BJ (cell line): Measurements from ENCODE around the gene EWSR1. TPM values are rescaled to one million over a fixed set of nuclear protein-coding genes. Genes with fewer than 3 reads are reported as not detected.
"Not testable (repeated sequence)": the region's sequence is repeated elsewhere in the genome, so short reads cannot be mapped to it uniquely, and the experiment has no call there.

Experiments used
- CTCF ChIA-PET: fragments of 350-600 bp; formaldehyde crosslinking; extraction: SDS; loops from one replicate; lab custom pipeline; 2021; ENCODE audit warnings: antibody characterized with exemption, inconsistent platforms; lab: Yijun Ruan, JAX
- POLR2A ChIA-PET: fragments of 300-600 bp; sonication (Branson Sonifier 250); formaldehyde crosslinking; extraction: SDS; loops from one replicate; lab custom pipeline; 2021; ENCODE audit warnings: antibody characterized with exemption; lab: Charles Lee
- DNase-seq: peaks from one replicate; pipeline ENCODE4 v3.0.0-alpha.2; 2011; ENCODE audit warnings: low read depth
- H3K27me3 ChIP-seq: 2 replicates; pipeline ENCODE4 v1.6.0; 2011; ENCODE audit warnings: low read length; ENCODE audit not compliant: control insufficient read depth, insufficient read depth
- H3K36me3 ChIP-seq: 2 replicates; pipeline ENCODE4 v1.5.1; 2011; ENCODE audit warnings: low read length; ENCODE audit not compliant: control insufficient read depth, insufficient read depth
- H3K4me3 ChIP-seq: 2 replicates; pipeline ENCODE4 v1.5.1; 2011; ENCODE audit warnings: low read depth, mild to moderate bottlenecking, control low read depth, low read length
- polyA plus RNA-seq: library from polyadenylated mRNA; depleted of rRNA; stranded (reverse); fragments of >200 nt; gene quantifications from 2 replicates; pipeline ENCODE4 v1.2.3, GENCODE V29; 2011
- TF ChIP-seq, protein P1 (sequence below): IDR thresholded peaks from 2 replicates; pipeline ENCODE4 v1.5.1; 2011; ENCODE audit warnings: low read depth, mild to moderate bottlenecking, control low read depth, inconsistent platforms, low read length, moderate library complexity; ENCODE audit not compliant: insufficient read depth

The EWSR1 gene
- polyA plus RNA-seq, 1 experiment: 206 TPM

DNA sequence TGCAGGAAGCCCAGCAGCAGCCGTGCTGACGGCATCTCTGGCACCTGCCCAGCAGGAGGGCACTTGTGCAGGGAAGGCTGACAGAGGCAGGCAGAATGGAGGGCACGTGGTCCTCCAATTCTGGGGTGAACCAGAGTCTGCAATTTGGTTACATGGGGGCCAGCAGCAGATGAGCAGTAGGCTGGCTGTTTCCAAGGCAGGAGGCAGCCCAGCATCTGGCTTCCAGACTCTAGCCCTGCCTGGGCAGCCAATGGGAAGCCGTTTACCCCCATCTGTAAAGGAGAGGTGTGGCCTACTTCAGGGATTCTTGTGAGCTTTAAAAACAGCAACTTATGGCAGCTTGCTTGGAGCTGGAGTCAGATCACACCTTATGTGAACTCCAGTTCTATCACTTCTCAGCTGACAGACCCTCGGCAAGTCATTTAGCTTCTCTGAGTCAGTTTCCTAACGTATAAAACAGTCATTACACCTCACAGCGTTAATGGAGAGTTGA is 75.3 kb downstream of the EWSR1 start:
- CTCF ChIA-PET: interaction anchor here (1.0 to 2.0 kb wide), 3 partner anchors 15 to 39 kb away, joined by 3 to 8 read pairs (median 3); no protein-coding TSS in a partner anchor
- Histone ChIP-seq H3K27me3 (no peaks in the 10 kb centered on the region), H3K4me3 (no peak overlapping the region), H3K36me3 (peaks cover 30% of the 10 kb centered on the region)
- DNase-seq: peak; percentile 43
- TF ChIP-seq, protein P1, sequence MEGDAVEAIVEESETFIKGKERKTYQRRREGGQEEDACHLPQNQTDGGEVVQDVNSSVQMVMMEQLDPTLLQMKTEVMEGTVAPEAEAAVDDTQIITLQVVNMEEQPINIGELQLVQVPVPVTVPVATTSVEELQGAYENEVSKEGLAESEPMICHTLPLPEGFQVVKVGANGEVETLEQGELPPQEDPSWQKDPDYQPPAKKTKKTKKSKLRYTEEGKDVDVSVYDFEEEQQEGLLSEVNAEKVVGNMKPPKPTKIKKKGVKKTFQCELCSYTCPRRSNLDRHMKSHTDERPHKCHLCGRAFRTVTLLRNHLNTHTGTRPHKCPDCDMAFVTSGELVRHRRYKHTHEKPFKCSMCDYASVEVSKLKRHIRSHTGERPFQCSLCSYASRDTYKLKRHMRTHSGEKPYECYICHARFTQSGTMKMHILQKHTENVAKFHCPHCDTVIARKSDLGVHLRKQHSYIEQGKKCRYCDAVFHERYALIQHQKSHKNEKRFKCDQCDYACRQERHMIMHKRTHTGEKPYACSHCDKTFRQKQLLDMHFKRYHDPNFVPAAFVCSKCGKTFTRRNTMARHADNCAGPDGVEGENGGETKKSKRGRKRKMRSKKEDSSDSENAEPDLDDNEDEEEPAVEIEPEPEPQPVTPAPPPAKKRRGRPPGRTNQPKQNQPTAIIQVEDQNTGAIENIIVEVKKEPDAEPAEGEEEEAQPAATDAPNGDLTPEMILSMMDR: no peak
- POLR2A ChIA-PET: no interaction called here

DNA sequence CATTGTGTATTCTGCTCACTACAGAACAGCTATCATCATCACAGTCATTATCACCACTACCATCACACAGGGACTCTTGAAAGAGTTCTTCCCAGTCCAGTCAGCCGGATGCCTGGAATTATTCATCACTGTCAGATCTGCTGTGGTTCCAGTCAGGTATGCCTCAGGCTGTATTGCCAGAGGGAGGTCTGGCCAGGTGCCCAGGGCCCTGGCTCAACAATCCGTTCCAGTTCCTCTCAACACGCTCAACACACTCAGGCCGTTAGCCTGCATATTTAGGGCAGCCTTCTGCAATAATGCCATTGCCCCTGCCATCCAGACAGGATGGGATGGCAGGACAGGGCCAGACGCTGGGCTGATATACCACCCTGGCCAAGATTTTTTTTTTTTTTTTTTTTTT is 76.1 kb downstream of the EWSR1 start:
- DNase-seq: peak; percentile 84
- peaks cover 27% of the 10 kb centered on the region for H3K36me3 ChIP-seq
- POLR2A ChIA-PET: no interaction called here
- CTCF ChIA-PET: interaction anchor here (1.0 to 2.0 kb wide), 4 partner anchors 14 to 40 kb away, joined by 3 to 8 read pairs (median 3); partner anchors contain the start of gene GAS2L1
- TF ChIP-seq, protein P1: no peak
- no peaks in the 10 kb centered on the region for H3K27me3 ChIP-seq
- H3K4me3 ChIP-seq: no peak overlapping the region

DNA sequence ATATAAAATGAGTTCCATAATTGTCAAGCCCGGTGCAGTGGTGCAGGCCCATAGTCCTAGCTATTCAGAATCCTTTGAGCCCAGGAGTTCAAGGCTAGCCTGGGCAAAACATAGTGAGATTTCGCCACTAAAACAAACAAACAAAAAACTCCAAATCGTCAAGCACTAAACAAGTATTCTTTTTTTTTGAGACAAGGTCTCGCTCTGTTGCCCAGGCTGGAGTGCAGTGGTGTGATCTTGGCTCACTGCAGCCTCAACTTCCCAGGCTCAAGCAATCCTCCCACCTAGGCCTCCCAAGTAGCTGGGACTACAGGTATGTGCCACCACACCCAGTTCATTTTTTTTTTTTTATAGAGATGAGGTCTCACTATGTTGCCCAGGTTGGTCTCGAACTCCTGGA is 76.8 kb downstream of the EWSR1 start:
- DNase-seq, POLR2A ChIA-PET, H3K4me3 ChIP-seq, H3K27me3 ChIP-seq: not testable (repeated sequence)
- H3K36me3 ChIP-seq: peaks cover 28% of the 10 kb centered on the region
- CTCF ChIA-PET: interaction anchor here (1.1 to 1.2 kb wide), 2 partner anchors 38 to 41 kb away, joined by 3 read pairs; partner anchors contain the start of gene GAS2L1

DNA sequence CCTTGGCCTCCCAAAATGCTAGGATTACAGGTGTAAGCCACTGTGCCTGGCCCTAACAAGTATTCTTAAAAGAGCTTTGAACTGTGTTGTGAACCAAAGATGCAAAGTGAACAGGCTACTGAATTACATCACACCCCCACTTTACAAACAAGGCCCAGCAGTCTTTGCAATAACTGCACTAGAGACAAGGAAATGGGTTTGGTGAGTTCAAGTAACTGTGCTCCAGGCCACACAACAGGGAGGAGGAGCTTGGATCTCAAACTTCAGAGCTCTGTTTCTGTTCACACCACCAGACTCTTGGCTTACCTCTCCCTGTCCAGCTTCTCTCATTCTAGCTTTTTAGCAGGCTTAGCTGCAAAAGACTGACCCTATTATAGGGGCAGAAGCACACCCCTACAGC is 77.9 kb downstream of the EWSR1 start:
- Histone ChIP-seq H3K4me3 (no peak overlapping the region), H3K27me3 (no peaks in the 10 kb centered on the region), H3K36me3 (peaks cover 26% of the 10 kb centered on the region)
- ChIA-PET CTCF (interaction anchor here (6.5 kb wide), 1 partner anchor 13 kb away, joined by 32 read pairs; no protein-coding TSS in a partner anchor), POLR2A (no interaction called here)
- TF ChIP-seq, protein P1: no peak
- no peak for DNase-seq

DNA sequence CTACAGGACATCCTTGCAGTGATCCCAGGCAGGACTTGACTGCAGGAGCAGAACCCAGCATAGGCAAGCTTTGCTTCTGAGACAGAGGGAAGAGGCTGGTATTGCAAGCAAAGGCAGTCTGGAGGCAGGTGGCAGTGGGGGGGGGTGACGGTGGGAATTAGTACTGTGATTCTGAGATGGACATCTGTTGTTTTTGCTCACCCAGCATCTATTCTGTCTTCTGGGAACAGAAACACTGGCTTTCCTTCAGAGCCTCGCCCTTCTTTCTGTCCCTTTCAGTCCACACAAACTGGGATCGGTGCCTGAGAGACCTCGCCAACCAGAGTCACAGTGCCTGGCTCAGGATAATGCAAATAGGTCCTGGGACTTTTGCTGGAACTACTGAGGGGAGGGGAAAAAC is 78.6 kb downstream of the EWSR1 start:
- ChIA-PET CTCF (interaction anchor here (6.5 kb wide), 1 partner anchor 13 kb away, joined by 32 read pairs; no protein-coding TSS in a partner anchor), POLR2A (no interaction called here)
- H3K27me3 ChIP-seq: no peaks in the 10 kb centered on the region
- no peak for DNase-seq
- TF ChIP-seq, protein P1: no peak
- peaks cover 18% of the 10 kb centered on the region for H3K36me3 ChIP-seq
- no peak overlapping the region for H3K4me3 ChIP-seq
